GM18502 (cell line): ENCODE data around the gene RIN3.

Experiments used
- ATAC-seq: cut with Tn5 transposase; IDR thresholded peaks from one replicate; pipeline ENCODE4 v1.9.1; 2021; ENCODE audit warnings: mild to moderate bottlenecking; ENCODE audit not compliant: unreplicated experiment, poor library complexity

Gene RIN3

DNA sequence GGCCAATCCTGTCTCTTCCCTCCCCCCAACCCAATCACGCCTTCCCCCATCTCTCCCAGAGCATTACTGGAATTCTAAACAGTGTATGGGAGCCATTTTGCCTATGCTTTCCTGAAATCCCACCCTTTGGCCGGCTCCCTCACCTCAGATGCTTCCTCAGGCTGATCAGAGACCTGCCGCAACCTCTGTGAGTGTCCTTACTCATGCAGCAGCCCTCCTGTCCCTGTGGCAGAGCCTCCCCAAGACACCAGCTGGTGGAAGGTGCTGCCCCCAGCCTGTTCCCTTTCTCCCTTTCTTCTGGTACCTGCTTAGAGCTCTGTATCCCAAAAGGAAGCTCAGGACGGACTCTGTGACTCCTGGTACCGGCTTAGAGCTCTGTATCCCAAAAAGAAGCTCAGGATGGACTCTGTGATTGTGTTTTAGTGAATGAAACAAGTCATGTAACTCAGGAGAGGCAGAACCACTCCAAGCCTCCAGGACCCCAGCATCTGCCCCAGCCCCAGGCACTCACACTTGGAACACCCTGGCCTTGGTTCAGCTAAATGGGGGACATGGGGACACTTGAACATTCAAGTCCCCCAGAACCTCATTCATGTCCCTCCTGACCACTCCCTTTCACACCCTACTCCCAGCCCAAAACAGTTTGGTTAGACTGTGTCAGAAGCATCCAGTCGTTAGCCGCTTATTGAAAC, 29.3 kb upstream of the RIN3 start:
- no peak for ATAC-seq

DNA sequence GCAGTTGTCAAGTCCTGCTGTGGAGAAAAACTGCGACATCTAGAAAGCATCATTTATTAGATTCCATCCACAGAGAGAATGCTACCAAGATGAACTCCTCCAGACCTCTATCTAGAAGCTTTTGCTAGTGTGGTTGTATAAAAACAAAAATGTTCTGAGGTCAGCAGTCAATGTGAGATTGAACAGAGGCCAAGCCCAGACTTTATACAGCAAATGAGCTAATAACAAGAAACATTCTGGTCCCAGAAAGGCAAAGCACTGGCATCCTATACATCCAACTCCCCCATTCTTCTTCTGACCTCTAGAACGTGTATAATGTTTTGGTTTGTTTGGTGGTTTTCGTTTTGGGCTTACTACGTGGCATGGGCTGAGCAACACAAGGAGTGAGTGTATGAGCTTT, 26.7 kb upstream of the RIN3 start:
- no peak for ATAC-seq

DNA sequence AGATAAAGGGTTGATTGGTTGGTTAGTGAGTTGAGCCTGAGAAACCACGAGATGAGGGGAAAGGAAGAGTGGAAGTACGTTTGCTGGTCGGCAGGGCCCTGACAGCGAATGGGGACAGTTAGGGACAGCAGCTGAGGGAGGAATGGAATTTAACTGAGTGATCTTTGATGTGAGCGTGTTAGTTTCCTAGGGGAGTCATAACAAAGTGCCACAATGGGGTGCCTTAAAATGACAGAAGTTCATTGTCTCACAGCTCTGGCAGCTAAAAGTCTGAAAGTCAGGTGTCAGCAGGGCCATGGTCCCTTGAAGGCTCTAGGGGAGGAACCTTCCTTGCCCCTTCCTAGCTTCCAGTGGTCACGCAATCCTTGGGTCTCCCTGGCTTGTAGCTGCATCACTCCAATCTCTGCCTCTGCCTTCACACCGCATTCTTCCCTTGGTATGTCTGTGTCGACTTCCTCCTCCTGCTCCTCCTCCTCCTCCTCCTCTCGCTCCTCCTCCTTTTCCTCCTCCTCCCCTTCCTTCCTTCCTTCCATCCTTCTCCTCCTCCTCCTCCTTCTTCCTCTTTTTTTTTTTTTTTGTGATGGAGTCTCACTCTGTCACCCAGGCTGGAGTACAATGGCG, 26.0 kb upstream of the RIN3 start:
- ATAC-seq = no peak

DNA sequence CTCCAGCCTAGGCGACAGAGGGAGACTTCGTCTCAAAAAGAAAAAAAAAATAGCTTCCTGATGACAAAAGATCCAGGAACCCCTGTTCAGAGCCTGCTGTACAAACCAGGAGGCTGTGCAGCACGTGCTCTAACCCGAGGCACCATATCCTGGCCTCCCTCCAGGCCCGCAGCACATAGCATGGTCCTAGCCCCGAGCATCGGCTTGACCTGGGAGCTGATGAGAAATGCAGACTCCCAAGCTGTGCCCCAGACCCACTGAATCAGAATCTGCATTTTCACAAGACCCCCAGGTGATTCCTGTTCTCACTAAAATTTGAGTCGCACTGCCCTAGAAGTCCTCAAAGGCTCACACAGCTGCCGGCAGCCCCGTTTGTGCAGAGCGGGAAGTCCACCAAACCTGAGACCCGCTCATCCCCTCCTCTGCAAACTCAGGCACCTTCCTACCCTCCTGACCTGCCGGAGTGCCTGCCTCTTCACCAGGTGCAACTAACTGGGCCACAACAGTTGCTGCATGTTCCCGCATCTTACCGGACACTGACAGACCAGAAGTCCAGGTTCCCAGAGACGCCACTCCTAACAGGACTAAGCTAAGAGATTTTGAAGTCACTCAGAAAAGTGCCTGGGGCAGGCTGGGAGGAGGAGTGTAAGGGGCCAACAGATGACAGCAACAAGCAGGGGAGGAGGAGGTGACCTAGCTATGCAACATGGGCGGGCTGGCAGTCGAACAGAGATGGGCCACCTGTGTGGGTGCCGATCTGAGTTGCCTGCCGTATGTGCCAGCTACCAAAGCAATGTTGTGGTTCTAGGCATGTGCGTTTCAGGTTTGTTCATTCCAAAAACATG, 24.0 kb upstream of the RIN3 start:
- ATAC-seq = no peak

DNA sequence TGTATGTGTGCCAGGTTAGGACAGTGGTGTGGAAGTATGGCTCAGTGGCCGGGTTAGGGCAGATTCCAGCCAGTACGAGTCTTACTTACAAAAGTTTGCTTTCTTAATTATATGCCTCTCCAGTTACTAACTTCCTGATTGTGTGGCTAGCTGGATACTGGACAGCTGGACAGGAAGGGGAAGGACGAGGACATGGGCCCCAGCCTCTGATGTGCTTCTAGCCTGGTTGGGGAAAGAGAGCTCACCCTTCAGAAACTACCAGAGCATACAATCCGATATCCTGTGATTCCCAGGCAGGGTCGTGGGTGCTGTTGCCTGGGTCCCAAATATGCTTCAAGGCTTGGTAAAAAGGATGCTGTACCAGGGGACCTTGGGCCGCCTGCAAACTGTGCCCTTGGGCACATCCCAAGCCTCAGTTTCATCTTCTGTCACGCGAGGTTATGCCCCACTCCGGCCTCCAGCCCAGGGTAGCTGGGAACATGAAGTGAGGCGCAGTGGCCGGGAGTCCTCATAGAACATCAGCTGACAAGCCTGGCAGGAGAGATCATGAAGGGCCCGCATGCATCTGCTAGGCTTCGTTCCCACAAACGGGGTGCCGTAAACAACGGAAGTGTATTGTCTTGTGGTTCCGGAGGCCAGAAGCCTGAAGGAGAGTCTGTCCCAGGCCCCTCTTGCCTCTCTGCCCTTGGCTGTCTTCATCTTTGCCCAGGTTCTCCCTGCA, 23.2 kb upstream of the RIN3 start:
- ATAC-seq = no peak

DNA sequence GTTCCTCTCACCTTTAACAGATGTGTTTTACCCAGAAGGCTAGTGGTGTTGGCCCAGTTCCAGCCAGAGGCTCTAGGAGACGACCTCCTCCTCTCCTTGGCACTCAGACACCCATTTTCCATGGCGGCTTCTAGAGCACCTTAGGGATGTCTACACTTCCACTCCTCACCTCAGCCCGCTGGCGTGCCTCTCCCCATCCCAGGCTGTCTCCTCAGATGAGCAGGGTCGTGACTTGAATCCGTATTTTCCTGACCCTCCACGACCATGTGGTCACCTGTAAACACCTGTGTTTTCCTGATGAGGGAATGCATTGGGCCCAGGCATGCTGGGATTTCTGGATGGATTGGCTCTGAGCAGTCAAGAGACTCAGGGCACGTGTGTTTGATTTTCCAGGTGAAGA, 21.8 kb upstream of the RIN3 start:
- ATAC-seq = no peak

DNA sequence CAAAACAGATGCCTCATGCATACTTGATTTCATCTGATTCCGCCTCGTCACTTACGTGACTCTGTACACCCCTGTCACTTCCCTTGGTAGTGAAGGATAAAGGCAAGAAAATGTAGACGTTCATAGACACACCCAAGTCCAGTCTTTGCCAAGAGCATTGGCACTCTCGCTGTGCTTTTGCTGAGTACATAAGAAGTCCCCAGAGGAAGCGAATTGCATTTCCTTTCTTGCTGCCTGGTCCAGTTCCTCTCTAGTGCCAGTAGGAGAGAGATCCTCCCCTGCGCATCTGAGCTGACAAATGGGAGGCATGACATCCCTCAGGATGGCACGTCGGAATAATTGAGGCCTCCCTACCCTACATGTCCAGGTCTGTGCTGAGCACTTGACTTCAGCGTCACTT, 21.3 kb upstream of the RIN3 start:
- ATAC-seq = no peak

DNA sequence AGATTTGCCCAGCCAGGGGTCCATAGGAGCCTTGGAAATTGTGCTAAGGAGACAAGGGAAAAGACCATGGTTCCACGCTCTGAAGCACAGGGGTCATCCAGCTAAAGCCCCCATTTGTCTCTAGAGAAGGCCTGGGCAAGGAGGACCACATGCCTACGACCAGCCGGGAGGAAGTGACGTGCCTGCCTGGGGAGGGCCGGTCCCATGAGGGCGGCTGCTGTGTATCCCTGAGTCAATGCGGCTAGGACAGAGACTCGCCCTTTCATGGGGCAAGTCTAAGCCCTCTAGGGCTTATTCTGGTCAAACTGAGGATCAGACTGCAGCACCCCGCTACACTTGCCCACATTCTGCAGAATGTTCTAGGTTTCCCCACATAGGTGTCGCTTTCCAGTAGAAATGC, 20.6 kb upstream of the RIN3 start:
- ATAC-seq = no peak

DNA sequence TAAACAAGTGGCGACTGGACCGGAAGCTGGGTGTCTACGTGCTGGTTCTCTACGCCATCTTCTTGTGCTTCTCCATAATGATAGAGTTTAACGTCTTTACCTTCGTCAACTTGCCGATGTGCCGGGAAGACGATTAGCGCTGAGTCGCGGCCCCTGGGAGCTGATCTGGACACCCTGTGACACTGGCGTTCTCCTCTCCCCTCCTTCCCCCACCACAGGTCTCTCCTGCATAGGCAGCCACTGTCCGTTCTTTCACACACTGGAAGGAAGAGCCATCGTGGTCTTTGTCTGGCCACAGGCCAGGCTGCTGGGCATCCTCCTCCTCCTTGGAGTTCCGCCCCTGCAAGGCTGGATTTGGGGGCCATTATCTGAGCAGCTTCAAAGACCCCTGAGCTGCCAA, 20.1 kb upstream of the RIN3 start:
- no peak for ATAC-seq

DNA sequence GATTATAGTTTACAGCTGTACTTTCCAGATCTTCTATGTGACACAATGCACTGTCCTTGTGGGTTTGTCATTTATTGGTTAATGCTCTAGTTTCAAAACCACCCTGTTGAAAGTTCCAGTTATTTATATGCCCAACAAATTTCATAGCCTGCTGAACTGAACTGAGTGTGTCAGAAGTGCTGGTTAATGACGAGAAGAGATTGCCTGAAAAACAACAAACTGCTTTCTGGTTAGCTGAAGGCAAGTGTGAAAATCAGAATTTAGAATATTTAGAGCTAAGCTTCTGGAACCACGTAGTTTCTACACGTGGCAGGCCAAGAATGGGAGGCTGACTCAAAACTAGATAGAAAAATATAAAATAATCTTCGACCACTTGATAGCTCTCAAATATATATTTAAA, 19.1 kb upstream of the RIN3 start:
- ATAC-seq = no peak

DNA sequence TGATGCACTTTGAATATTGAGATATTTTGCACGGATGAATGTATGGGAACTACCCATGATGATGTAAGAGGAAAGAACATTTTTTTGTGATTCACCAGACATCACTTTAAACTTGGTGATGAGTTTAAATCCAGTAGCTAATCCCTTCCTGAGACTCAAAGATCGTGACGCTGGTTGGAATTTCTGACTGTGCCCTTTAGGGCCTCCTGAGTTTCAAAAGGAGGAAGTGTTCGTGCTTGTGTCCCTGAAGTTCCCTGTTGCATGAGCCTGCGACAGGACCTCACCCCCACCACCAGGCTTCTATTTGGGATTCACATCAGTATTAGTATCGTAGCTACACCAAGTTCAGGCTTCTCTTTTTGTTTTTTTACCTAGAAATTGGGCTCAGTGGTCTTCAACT, 18.6 kb upstream of the RIN3 start:
- no peak for ATAC-seq

DNA sequence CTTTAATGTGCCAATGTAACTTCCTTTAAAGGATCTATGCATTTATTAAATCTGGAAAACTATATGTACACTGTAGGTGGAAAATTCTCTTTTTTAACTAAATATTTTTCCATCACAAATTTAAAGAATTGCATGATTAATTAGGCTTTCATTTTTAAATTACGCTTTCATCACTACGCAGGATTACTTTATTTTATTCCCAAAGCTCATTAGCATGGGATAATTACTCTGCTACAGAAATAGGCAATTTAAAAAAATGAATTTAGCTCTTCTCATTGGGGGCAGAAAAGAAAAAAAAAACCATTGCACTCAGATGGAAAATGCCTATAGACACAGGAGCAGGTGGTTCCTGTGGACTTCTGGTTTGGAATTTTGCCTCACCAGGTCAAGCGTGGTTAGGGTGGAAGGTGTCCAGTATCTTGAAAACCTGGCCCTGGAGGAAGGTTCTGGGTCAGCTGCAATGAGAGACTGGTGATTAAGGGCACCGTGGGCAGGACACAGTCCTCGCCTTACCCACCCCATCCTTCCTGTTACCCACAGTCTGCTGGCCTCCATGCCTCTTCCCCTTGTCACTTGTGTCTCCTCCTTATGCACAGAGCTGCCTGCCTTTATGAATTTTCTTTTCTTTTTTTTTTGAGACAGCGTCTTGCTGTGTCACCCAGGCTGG, 17.3 kb upstream of the RIN3 start:
- no peak for ATAC-seq

DNA sequence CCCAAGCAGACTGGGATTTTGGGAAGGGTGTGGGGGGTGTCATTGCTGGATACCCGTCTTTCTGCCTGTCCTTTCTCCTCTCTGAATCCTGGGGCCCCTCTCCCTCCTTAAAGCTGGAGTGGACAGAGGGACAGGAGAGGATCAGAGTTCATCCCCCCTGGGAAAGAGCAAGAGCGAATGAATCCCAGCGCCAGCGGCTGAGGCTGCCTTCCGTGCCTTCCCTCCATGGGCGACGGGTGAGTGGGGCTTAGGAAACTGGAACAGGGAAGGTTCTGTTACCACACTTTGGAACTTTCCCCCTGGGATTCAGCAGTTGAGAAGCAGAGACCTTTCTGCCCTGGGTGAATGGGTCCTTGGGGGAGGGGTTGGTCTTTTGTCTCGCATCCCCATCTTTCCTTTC, 16.2 kb upstream of the RIN3 start:
- ATAC-seq = no peak

DNA sequence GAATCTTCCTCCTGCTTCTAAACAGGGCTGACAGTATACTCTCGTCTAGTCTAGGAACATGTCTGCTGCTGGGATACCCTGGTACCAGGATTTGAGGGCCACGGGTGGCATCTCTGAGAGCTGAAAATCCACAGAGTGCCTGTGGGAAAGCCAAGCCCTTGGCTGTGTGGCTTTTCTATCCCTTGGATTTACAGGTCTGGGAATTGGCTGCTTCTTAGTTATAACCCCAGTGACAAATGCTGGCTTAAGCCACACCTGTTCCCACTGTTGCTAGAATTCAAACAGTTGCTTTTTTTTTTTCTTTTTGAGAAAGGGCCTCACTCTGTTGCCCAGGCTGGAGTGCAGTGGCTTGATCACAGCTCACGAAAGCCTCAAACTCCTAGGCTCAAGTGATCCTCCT, 14.3 kb upstream of the RIN3 start:
- no peak for ATAC-seq

DNA sequence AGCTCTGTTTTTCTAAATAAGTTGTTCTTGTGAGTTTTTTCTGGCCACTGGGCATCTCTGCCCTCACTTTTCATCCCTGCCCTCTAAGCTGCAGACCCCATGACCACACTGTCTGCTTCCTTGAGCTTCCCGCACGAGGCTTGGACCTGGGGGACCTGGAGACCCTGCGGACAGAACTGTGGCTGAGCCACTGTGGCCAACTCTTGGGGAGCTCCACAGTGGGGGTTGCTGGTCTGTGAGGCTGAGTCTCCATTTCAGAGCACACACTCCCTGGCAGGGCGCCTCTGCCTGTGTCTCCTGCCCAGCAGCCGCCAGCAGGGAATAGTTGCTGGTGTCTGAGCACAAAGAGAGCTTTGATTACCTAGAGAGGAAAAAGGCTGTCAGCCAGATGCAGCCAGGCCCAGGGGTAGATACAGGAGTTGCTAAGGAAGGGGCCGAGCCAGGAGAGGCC, 13.1 kb upstream of the RIN3 start:
- ATAC-seq = no peak

DNA sequence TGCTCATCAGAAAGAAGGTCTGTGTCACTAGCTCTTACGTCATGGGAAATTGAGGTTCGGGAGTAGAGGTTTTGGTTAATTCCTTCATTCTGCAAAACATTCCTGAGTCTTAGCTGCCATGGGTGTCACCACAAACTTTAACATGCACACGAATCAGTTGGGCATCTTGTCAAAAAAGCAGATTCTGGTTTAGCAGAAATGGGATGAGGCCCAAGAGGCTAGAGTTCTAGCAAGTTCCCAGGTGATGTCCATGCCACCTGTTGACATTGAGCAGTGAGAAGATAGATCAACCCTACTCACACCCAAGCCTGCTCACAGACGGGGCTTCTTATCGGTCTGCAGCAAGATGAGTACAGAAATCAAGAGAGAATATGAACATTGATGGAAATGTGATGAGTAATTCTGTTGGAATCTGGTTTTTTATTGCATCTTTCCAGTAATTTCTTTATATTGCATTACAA, 11.7 kb upstream of the RIN3 start:
- ATAC-seq = no peak

DNA sequence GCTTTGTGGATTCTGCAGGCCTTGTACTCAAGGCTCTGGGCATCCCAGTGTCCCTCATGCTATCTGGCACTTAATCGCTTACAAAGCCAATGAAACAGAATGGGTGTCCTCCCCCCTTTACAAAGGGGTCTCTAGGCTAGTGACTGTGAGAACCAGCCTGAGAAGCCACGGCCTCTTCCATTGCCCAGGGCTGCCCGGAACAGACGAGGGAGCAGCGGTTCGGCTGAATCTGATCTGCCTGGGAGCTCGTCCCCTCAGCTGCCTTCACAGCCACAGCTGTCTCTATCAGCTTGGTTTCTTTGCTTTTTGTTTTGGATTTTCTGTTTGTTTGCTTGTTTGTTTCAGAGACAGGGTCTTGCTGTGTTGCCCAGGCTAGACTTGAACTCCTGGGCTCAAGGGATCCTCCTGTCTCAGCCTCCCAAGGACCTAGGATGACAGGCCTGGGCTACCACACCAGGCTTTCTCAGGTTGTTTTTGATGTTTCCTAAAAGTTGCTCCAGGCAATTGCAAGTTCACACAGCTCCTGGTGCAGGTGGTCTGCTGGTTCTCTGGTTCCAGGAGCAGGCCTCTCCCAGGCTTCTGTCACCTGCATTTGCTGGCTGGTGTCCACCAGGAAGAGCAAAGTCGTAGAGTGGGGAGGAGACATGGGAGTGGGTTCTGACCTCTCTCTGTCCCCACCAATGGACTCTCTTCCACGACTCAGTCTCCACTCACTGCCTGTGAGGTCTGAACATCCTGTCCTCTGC, 10.9 kb upstream of the RIN3 start:
- no peak for ATAC-seq

DNA sequence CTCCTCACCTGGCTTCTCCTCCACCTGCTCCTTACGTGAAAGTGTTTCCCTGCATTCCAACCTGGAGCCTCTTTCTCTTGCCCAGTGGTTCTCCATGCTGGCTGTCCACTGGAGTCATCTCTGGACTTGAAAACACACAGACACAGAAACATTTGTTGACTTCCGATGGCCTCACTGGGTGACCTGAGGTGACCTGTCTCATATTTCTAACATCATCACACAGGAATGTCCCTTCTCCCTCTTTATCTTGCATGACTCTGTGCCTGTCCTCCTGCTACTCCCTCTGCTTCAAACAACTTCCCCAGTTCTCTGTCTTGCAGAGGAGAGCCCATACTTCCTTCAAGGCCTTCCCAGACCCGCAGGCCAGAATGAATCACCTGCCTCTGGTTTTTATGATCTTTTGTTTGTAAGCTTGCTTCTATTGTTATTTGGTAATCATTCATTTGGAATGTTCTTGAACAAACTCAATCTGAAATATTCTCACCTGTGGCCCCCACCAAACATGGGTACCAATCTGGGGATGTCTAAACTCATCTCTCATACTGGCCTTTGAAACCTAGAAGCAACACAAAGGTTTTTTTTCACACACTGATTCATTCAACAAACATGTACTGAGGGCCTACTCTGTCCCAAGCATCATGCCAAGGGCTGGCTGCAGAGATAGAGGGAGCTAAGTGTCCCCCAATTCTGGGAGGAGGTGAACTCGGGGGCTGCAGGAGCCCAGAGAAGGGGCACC, 9.7 kb upstream of the RIN3 start:
- ATAC-seq = no peak

DNA sequence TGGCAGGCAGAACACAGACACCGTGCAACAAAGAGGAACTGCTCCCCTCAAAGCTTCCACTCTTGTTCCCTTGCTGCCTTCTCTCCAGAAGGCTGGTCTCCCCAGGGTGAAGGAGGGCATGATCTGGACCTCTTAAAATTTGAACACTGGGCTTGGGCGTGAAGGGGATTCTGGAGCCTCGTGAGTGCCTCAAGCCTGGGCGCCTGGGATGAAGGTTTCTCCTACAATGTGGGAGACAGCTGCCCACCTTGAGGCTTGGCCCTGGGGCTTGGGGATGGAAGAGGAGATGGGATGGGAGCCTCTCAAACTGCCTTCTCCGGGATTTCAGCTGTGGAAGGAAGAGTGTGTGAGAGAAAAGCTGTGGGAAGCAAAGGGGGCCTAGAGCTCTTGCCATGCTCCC, 7.8 kb upstream of the RIN3 start:
- no peak for ATAC-seq
